ACC112 (cell line): ENCODE results near the gene UGGT1.

Experiments used
- H2AFZ ChIP-seq: fragments of 200-600 bp; sonication (generic); one replicate; pipeline ENCODE4 v1.6.0; 2017; ENCODE audit warnings: antibody characterized with exemption, low read length; ENCODE audit not compliant: unreplicated experiment
- H3K27ac ChIP-seq: fragments of 200-600 bp; sonication (generic); 2 replicates; pipeline ENCODE4 v1.5.1; 2014; ENCODE audit warnings: low read depth, mild to moderate bottlenecking, antibody characterized with exemption, low read length, moderate library complexity
- H3K27me3 ChIP-seq: fragments of 200-600 bp; sonication (generic); 2 replicates; pipeline ENCODE4 v1.6.1; 2014; ENCODE audit warnings: mild to moderate bottlenecking, antibody characterized with exemption, low read length, moderate library complexity, mixed read lengths; ENCODE audit not compliant: insufficient read depth
- H3K36me3 ChIP-seq: fragments of 200-600 bp; sonication (generic); 2 replicates; pipeline ENCODE4 v1.6.1; 2016; ENCODE audit warnings: mild to moderate bottlenecking, antibody characterized with exemption, low read length, moderate library complexity, mixed read lengths; ENCODE audit not compliant: insufficient read depth
- H3K4me1 ChIP-seq: fragments of 200-600 bp; sonication (generic); one replicate; pipeline ENCODE4 v1.6.1; 2016; ENCODE audit warnings: low read length, mixed read lengths; ENCODE audit not compliant: insufficient read depth, unreplicated experiment, control insufficient read depth
- H3K4me3 ChIP-seq: fragments of 200-600 bp; sonication (generic); 2 replicates; pipeline ENCODE4 v1.5.1; 2014; ENCODE audit warnings: mild to moderate bottlenecking, low read depth, low read length
- H3K79me2 ChIP-seq: fragments of 200-600 bp; sonication (generic); one replicate; pipeline ENCODE4 v1.6.0; 2016; ENCODE audit warnings: low read length; ENCODE audit not compliant: control insufficient read depth, unreplicated experiment, insufficient read depth

The UGGT1 gene

GRCh38 chr2:128090945-128091725 lies at the start of gene UGGT1:
Gene UGGT1 (plus strand): TSS chr2:128091200. CDS start chr2:128091358, 158 bp downstream.
- Histone ChIP-seq H2AFZ (peak within 1 kb of the TSS; percentile 95), H3K27ac (peak within 1 kb of the TSS; percentile 71), H3K36me3 (peaks cover 4% of the 10 kb centered on the region; the same call in 1 of the 2 replicates), H3K4me1 (peaks cover 4% of the 10 kb centered on the region), H3K4me3 (peak within 1 kb of the TSS; percentile 93), H3K79me2 (peaks cover 47% of the 10 kb centered on the region), H3K27me3 (no peaks in the 10 kb centered on the region)

- H3K27ac ChIP-seq = no peak overlapping the region
- no peaks in the 10 kb centered on the region for H3K4me1 ChIP-seq
- H2AFZ ChIP-seq = no peak overlapping the region
- no peaks in the 10 kb centered on the region for H3K36me3 ChIP-seq
- no peaks in the 10 kb centered on the region for H3K79me2 ChIP-seq
- H3K4me3 ChIP-seq = no peak overlapping the region
- peaks cover 52% of the 10 kb centered on the region for H3K27me3 ChIP-seq
These were observed 49.4 kb upstream of the UGGT1 start for GRCh38 chr2:128041561-128041960.

- H3K36me3 ChIP-seq = no peaks in the 10 kb centered on the region
- peaks cover 48% of the 10 kb centered on the region for H3K27me3 ChIP-seq
- H3K4me1 ChIP-seq = no peaks in the 10 kb centered on the region
- no peak overlapping the region for H2AFZ ChIP-seq
- H3K79me2 ChIP-seq = no peaks in the 10 kb centered on the region
- H3K27ac ChIP-seq = no peak overlapping the region
- no peak overlapping the region for H3K4me3 ChIP-seq
These were observed 48.0 kb upstream of the UGGT1 start for GRCh38 chr2:128043041-128043440.

- Histone ChIP-seq H2AFZ (no peak overlapping the region), H3K36me3 (no peaks in the 10 kb centered on the region), H3K4me3 (no peak overlapping the region), H3K4me1 (no peaks in the 10 kb centered on the region), H3K79me2 (no peaks in the 10 kb centered on the region), H3K27me3 (peaks cover 15% of the 10 kb centered on the region), H3K27ac (no peak overlapping the region)
These were observed 37.7 kb upstream of the UGGT1 start for GRCh38 chr2:128053331-128053730.

DNA sequence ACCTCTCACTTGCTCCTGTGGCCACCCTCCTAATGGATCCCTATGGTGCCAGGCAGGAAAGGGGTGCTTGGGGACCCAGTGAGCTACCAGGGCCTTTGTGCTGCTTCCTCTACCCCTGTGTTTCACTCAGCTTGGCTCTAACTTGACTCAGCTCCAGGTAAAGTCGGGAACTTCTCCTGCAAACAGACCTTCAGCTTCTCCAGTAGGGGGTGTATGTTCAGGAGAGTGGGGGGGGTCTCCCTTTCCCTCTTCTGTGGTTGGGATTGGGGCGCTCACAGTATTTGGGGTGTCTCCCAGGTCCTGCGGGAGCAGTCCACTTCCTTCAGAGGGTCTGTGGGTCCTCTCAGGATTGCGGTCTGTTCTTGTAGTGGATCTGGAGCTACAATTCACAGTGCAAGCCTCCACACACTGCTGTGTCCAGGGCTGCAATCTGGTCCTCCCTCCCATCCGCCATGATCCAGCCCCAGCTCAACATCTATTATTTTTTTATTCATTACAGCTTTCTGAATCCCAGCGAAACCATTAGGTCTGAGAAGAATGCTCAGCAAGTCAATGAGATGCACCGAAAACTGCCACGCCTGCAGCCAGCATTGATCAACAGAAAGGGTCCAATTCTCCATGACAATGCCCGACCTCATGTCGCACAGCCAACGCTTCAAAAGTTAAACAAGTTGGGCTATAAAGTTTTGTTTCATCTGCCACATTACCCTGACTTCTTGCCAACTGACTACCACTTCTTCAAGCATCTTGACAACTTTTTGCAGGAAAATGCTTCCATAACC lies 36.7 kb upstream of the UGGT1 start:
- H2AFZ ChIP-seq = no peak overlapping the region
- H3K27me3 ChIP-seq = peaks cover 15% of the 10 kb centered on the region
- no peak overlapping the region for H3K27ac ChIP-seq
- no peak overlapping the region for H3K4me3 ChIP-seq
- no peaks in the 10 kb centered on the region for H3K36me3 ChIP-seq
- H3K4me1 ChIP-seq = no peaks in the 10 kb centered on the region
- H3K79me2 ChIP-seq = no peaks in the 10 kb centered on the region

GRCh38 chr2:128057334-128057733 lies 33.7 kb upstream of the UGGT1 start:
- no peaks in the 10 kb centered on the region for H3K79me2 ChIP-seq
- H3K36me3 ChIP-seq = no peaks in the 10 kb centered on the region
- no peak overlapping the region for H2AFZ ChIP-seq
- no peak overlapping the region for H3K27ac ChIP-seq
- no peaks in the 10 kb centered on the region for H3K4me1 ChIP-seq
- H3K27me3 ChIP-seq = peaks cover 6% of the 10 kb centered on the region
- H3K4me3 ChIP-seq = no peak overlapping the region

DNA sequence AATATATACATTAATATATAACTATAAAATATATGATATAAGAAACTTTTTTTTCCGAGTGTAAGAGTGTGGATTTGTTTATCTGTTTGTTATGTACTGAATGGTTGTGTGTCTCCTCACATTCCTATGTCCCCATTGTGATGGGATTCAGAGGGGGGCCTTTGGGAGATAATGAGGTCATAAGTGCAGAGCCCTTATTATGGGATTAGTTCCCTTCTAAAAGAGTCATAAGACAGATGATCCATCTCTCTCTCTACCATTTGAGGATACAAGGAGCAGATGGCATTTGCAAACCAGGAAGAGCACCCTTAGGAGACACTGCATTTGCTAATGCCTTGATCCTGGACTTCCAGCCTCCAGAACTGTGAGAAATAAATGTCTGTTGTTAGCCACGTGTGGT lies 32.9 kb upstream of the UGGT1 start:
- Histone ChIP-seq H2AFZ (no peak overlapping the region), H3K36me3 (no peaks in the 10 kb centered on the region), H3K27ac (no peak overlapping the region), H3K79me2 (no peaks in the 10 kb centered on the region), H3K4me3 (no peak overlapping the region), H3K4me1 (no peaks in the 10 kb centered on the region), H3K27me3 (peaks cover 6% of the 10 kb centered on the region)

- no peak overlapping the region for H3K27ac ChIP-seq
- H3K4me3 ChIP-seq = no peak overlapping the region
- no peaks in the 10 kb centered on the region for H3K36me3 ChIP-seq
- no peaks in the 10 kb centered on the region for H3K27me3 ChIP-seq
- H3K79me2 ChIP-seq = no peaks in the 10 kb centered on the region
- no peaks in the 10 kb centered on the region for H3K4me1 ChIP-seq
- no peak overlapping the region for H2AFZ ChIP-seq
These were observed 28.4 kb upstream of the UGGT1 start for GRCh38 chr2:128062571-128062970.

- no peak overlapping the region for H2AFZ ChIP-seq
- H3K4me3 ChIP-seq = no peak overlapping the region
- H3K36me3 ChIP-seq = no peaks in the 10 kb centered on the region
- H3K4me1 ChIP-seq = no peaks in the 10 kb centered on the region
- H3K27me3 ChIP-seq = no peaks in the 10 kb centered on the region
- no peaks in the 10 kb centered on the region for H3K79me2 ChIP-seq
- no peak overlapping the region for H3K27ac ChIP-seq
These were observed 26.6 kb upstream of the UGGT1 start for GRCh38 chr2:128064353-128064752.

DNA sequence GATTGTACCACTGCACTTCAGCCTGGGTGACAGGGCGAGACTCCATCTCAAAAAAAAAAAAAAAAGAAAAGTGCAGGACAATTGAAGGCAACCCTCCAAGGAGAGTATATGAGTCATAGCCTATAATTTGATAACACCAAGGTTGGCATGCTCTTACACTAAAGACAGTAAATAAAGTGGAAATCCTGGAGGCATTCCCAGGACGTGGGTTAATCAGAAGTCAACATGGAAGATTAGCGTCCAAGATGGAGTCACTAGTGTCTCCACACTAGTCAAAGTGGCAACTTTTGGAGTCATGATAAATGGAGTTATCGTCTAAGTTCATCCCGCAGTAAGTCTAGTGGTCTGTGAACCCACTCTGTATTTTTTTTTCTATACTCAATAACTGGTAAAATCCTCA lies 21.2 kb upstream of the UGGT1 start:
- Histone ChIP-seq H3K4me3 (no peak overlapping the region), H3K79me2 (no peaks in the 10 kb centered on the region), H3K27ac (no peak overlapping the region), H3K4me1 (no peaks in the 10 kb centered on the region), H3K27me3 (no peaks in the 10 kb centered on the region), H3K36me3 (no peaks in the 10 kb centered on the region), H2AFZ (no peak overlapping the region)

- Histone ChIP-seq H2AFZ (no peak overlapping the region), H3K27me3 (no peaks in the 10 kb centered on the region), H3K4me3 (no peak overlapping the region), H3K79me2 (no peaks in the 10 kb centered on the region), H3K27ac (no peak overlapping the region), H3K4me1 (no peaks in the 10 kb centered on the region), H3K36me3 (no peaks in the 10 kb centered on the region)
These were observed 17.7 kb upstream of the UGGT1 start for GRCh38 chr2:128073278-128073677.
